IMR-90 (cell line): ENCODE results near the gene POTEM. TPM values are rescaled to one million over a fixed set of nuclear protein-coding genes. Genes with fewer than 3 reads are reported as not detected.
"Not testable (repeated sequence)": the region's sequence is repeated elsewhere in the genome, so short reads cannot be mapped to it uniquely, and the experiment has no call there.

Source experiments
- ATAC-seq: fragments of 200-7000 bp; cut with Tn5 transposase; 2 replicates; pipeline ENCODE4 v1.9.1; 2020; ENCODE audit warnings: low read depth, mild to moderate bottlenecking, moderate library complexity
- BruUV-seq: library from RNA; stranded (reverse); fragments of 400-500 nt; replicated peaks from 2 replicates; lab custom pipeline; 2021; lab: Mats Ljungman, UMichigan
- CTCF ChIA-PET: fragments of 300-600 bp; formaldehyde crosslinking; extraction: SDS; loops from one replicate; lab custom pipeline; 2021; ENCODE audit warnings: antibody characterized with exemption; lab: Yijun Ruan, JAX
- POLR2A ChIA-PET: fragments of 300-600 bp; sonication (Branson Sonifier 250); formaldehyde crosslinking; loops from one replicate; lab custom pipeline; 2022; ENCODE audit warnings: antibody characterized with exemption; ENCODE audit not compliant: unreplicated experiment; lab: Charles Lee
- DNase-seq: peaks from one replicate; pipeline ENCODE4 v3.0.0; 2013
- H2AFZ ChIP-seq: replicated peaks from 2 replicates; pipeline ENCODE3; 2013; ENCODE audit warnings: low read length, mild to moderate bottlenecking; ENCODE audit not compliant: poor library complexity
- H2AK5ac ChIP-seq: 2 replicates; pipeline ENCODE4 v1.6.1; 2013; ENCODE audit warnings: low read depth, low read length, inconsistent platforms
- H2AK9ac ChIP-seq: replicated peaks from 2 replicates; pipeline ENCODE3; 2013; ENCODE audit warnings: mild to moderate bottlenecking, low read depth, low read length, moderate library complexity; ENCODE audit not compliant: poor library complexity
- H2BK120ac ChIP-seq: 2 replicates; pipeline ENCODE4 v1.6.1; 2013; ENCODE audit warnings: low read depth, low read length, inconsistent platforms
- H2BK15ac ChIP-seq: 3 replicates; pipeline ENCODE4 v1.6.1; 2013; ENCODE audit warnings: low read depth, low read length, inconsistent platforms
- H2BK20ac ChIP-seq: 2 replicates; pipeline ENCODE4 v1.6.1; 2013; ENCODE audit warnings: low read depth, mild to moderate bottlenecking, inconsistent platforms, low read length, moderate library complexity
- H2BK5ac ChIP-seq: 2 replicates; pipeline ENCODE4 v1.6.1; 2013; ENCODE audit warnings: mild to moderate bottlenecking, low read depth, low read length, inconsistent platforms; ENCODE audit not compliant: poor library complexity, severe bottlenecking
- H3K14ac ChIP-seq: replicated peaks from 2 replicates; pipeline ENCODE4 v1.6.1; 2013; ENCODE audit warnings: low read depth, low read length, inconsistent platforms
- H3K18ac ChIP-seq: 2 replicates; pipeline ENCODE4 v1.6.1; 2013; ENCODE audit warnings: low read depth, low read length, control low read depth
- H3K23ac ChIP-seq: 2 replicates; pipeline ENCODE4 v1.6.1; 2013; ENCODE audit warnings: low read depth, low read length, inconsistent platforms
- H3K27ac ChIP-seq: 2 replicates; pipeline ENCODE4 v1.5.1; 2013; ENCODE audit warnings: mild to moderate bottlenecking, control low read depth, low read length; ENCODE audit not compliant: insufficient read depth
- H3K27me3 ChIP-seq: 2 replicates; pipeline ENCODE4 v1.6.1; 2013; ENCODE audit warnings: low read length; ENCODE audit not compliant: control insufficient read depth, insufficient read depth
- H3K36me3 ChIP-seq: 2 replicates; pipeline ENCODE4 v1.6.1; 2013; ENCODE audit warnings: low read length, mixed read lengths; ENCODE audit not compliant: control insufficient read depth, insufficient read depth
- H3K4ac ChIP-seq: 2 replicates; pipeline ENCODE4 v1.6.1; 2013; ENCODE audit warnings: low read depth, low read length, inconsistent platforms
- H3K4me1 ChIP-seq: 2 replicates; pipeline ENCODE4 v1.6.1; 2013; ENCODE audit warnings: low read length, mixed read lengths; ENCODE audit not compliant: control insufficient read depth, insufficient read depth
- H3K4me2 ChIP-seq: 2 replicates; pipeline ENCODE4 v1.6.1; 2013; ENCODE audit warnings: low read depth, mild to moderate bottlenecking, control low read depth, low read length, moderate library complexity
- H3K4me3 ChIP-seq: 2 replicates; pipeline ENCODE4 v1.5.1; 2013; ENCODE audit warnings: low read depth, mild to moderate bottlenecking, control low read depth, low read length, moderate library complexity; ENCODE audit not compliant: insufficient read depth
- H3K56ac ChIP-seq: 2 replicates; pipeline ENCODE4 v1.6.1; 2013; ENCODE audit warnings: low read length, inconsistent platforms; ENCODE audit not compliant: insufficient read depth; ENCODE audit errors: extremely low read depth
- H3K79me1 ChIP-seq, 2 experiments: 2 replicates each; pipeline ENCODE4 v1.6.1; 2013; ENCODE audit warnings: low read length in 2 of 2, inconsistent platforms in 1 of 2, low read depth in 1 of 2
- H3K9ac ChIP-seq: 2 replicates; pipeline ENCODE4 v1.6.1; 2013; ENCODE audit warnings: low read depth, low read length, control low read depth
- H3K9me1 ChIP-seq: 2 replicates; pipeline ENCODE4 v1.6.1; 2013; ENCODE audit warnings: low read length, inconsistent platforms; ENCODE audit not compliant: insufficient read depth
- H3K9me3 ChIP-seq: 2 replicates; pipeline ENCODE4 v1.6.1; 2013; ENCODE audit warnings: low read length; ENCODE audit not compliant: control insufficient read depth, insufficient read depth
- H4K20me1 ChIP-seq: 2 replicates; pipeline ENCODE4 v1.6.1; 2013; ENCODE audit warnings: low read length, inconsistent platforms; ENCODE audit not compliant: insufficient read depth
- H4K5ac ChIP-seq: 2 replicates; pipeline ENCODE4 v1.6.1; 2013; ENCODE audit warnings: mild to moderate bottlenecking, low read depth, low read length, control low read depth
- H4K8ac ChIP-seq, 2 experiments: 2 replicates each; pipeline ENCODE4 v1.6.1; 2013; ENCODE audit warnings: low read depth in 2 of 2, low read length in 2 of 2, control low read depth in 1 of 2, inconsistent platforms in 1 of 2
- H4K91ac ChIP-seq: 2 replicates; pipeline ENCODE4 v1.6.1; 2013; ENCODE audit warnings: low read depth, low read length, inconsistent platforms; ENCODE audit not compliant: insufficient read depth
- WGBS, 2 experiments: methylation state at CpG; one replicate each; pipeline versions ENCODE4 v1.1.5 to v1.1.7; 2013; ENCODE audit warnings: missing lambda C conversion rate in 2 of 2; ENCODE audit not compliant: insufficient read length in 1 of 2; ENCODE audit errors: extremely low coverage in 2 of 2; 5-methylcytosine and 5-hydroxymethylcytosine counted together
- dilution Hi-C: fragments of 300-500 bp; cut with HindIII; formaldehyde crosslinking; loops from one replicate; pipeline ENCODE4 v1.14.3; 2018; ENCODE audit warnings: low sequenced_read_pairs; ENCODE audit not compliant: unreplicated experiment
- in situ Hi-C: fragments of 300-500 bp; cut with MboI; formaldehyde crosslinking; loops from 3 replicates; pipeline ENCODE4 v1.14.3; 2019; ENCODE audit warnings: low sequenced_read_pairs, inconsistent platforms, mixed read lengths
- intact Hi-C: fragments of 100-400 bp; cut with micrococcal nuclease; formaldehyde crosslinking; loops from 2 replicates; pipeline ENCODE4 v1.10.0; 2022
- polyA plus RNA-seq, 3 experiments: library from polyadenylated mRNA; depleted of rRNA; stranded (reverse); fragments of >200 nt; gene quantifications; 2 replicates each; pipeline ENCODE4 v1.2.3, GENCODE V29; 2012; ENCODE audit warnings: low replicate concordance in 1 of 3
- total RNA-seq: library from RNA; depleted of rRNA; stranded (reverse); fragments of >200 nt; gene quantifications from 2 replicates; pipeline ENCODE4 v1.2.3, GENCODE V29; 2012

The POTEM gene
- total and polyA plus RNA-seq, 2 of the 4 experiments (the other 2 are of a cell fraction) = not detected

GRCh38 chr14:19015185-19015584 lies 48.0 kb downstream of the POTEM start:
- in situ Hi-C loops, H3K18ac ChIP-seq, H3K36me3 ChIP-seq, H4K8ac ChIP-seq, POLR2A ChIA-PET, BruUV-seq, H3K9ac ChIP-seq, H2BK5ac ChIP-seq, H3K27ac ChIP-seq, ATAC-seq, H3K56ac ChIP-seq, dilution Hi-C loops, H3K23ac ChIP-seq, H3K79me1 ChIP-seq, intact Hi-C loops, H3K14ac ChIP-seq, H4K5ac ChIP-seq, H4K20me1 ChIP-seq, H2AK5ac ChIP-seq, H3K9me3 ChIP-seq, H2AK9ac ChIP-seq, H2BK120ac ChIP-seq, H3K9me1 ChIP-seq, H3K27me3 ChIP-seq, H2BK15ac ChIP-seq, H4K91ac ChIP-seq, H3K4me2 ChIP-seq, H3K4me1 ChIP-seq, H3K4ac ChIP-seq, H2BK20ac ChIP-seq, DNase-seq, H3K4me3 ChIP-seq, H2AFZ ChIP-seq, CTCF ChIA-PET: not testable (repeated sequence)
- WGBS, 2 experiments = no CpG with 5 or more reads among the region's 3 CpGs

- in situ Hi-C loops, H3K9ac ChIP-seq, H3K4me1 ChIP-seq, H4K5ac ChIP-seq, H2BK15ac ChIP-seq, DNase-seq, H2AFZ ChIP-seq, H3K14ac ChIP-seq, H3K9me3 ChIP-seq, H4K20me1 ChIP-seq, H3K9me1 ChIP-seq, H2AK5ac ChIP-seq, intact Hi-C loops, H3K27ac ChIP-seq, ATAC-seq, H2BK5ac ChIP-seq, POLR2A ChIA-PET, H3K56ac ChIP-seq, dilution Hi-C loops, H2AK9ac ChIP-seq, H3K4me3 ChIP-seq, BruUV-seq, H3K79me1 ChIP-seq, H3K36me3 ChIP-seq, H3K23ac ChIP-seq, H2BK20ac ChIP-seq, H2BK120ac ChIP-seq, H4K91ac ChIP-seq, CTCF ChIA-PET, H4K8ac ChIP-seq, H3K18ac ChIP-seq, H3K4ac ChIP-seq, H3K27me3 ChIP-seq, H3K4me2 ChIP-seq: not testable (repeated sequence)
- WGBS, 2 experiments = no CpG with 5 or more reads among the region's 15 CpGs
Observed at GRCh38 chr14:19025080-19025589, 57.9 kb downstream of the POTEM start.
